ENCODE results near the gene GRHL3.

The GRHL3 gene

DNA sequence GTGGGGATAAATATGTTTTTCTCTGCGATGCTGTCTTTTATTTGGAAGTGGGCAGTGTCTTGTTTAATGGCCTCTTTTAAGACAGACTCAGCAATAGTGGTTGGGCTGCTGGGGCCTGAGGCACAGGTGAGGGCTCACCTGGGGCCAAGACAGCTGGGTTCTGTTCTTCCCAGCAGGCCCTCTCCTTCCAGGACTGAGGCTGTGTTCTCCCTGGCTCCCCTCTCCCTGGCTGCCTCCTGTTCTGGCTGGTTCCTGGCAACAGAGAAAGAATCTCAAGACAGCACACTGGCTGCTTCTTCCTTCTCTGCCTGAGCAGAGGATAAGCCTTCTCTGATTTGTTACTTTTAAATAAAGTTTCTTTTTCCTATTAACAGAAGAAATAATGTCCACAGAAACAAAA, 7.4 kb upstream of the GRHL3 start:
- no peak overlapping the region for H3K9ac ChIP-seq (ENCODE audit: low read length in 5 of 5)
- no peaks in the 10 kb centered on the region for H3K36me3 ChIP-seq (ENCODE audit: control insufficient read depth in 5 of 5, insufficient read depth in 5 of 5, low read length in 5 of 5)
- H3K4me1 ChIP-seq (ENCODE audit: control insufficient read depth in 5 of 5, insufficient read depth in 5 of 5, low read length in 5 of 5), result no peaks in the 10 kb centered on the region
- H3K9me3 ChIP-seq (ENCODE audit: control insufficient read depth in 5 of 5, low read length in 5 of 5), result no peaks in the 10 kb centered on the region
- no peak overlapping the region for H3K27ac ChIP-seq (ENCODE audit: low read depth, low read length)
- no peak overlapping the region for H3K4me3 ChIP-seq (ENCODE audit: low read depth in 1 of 5, low read length in 5 of 5)
- peaks cover 0 to 9% (median 3%) of the 10 kb centered on the region in 5 donors for H3K27me3 ChIP-seq (ENCODE audit: control insufficient read depth in 5 of 5, insufficient read depth in 4 of 5, low read length in 5 of 5)

GRCh38 chr1:24315391-24315790, 3.8 kb upstream of the GRHL3 start:
- H3K27me3 ChIP-seq (ENCODE audit: control insufficient read depth in 5 of 5, insufficient read depth in 4 of 5, low read length in 5 of 5), result peaks cover 10 to 25% (median 17%) of the 10 kb centered on the region in 5 donors
- H3K9ac ChIP-seq (ENCODE audit: low read length in 5 of 5), result no peak overlapping the region

DNA sequence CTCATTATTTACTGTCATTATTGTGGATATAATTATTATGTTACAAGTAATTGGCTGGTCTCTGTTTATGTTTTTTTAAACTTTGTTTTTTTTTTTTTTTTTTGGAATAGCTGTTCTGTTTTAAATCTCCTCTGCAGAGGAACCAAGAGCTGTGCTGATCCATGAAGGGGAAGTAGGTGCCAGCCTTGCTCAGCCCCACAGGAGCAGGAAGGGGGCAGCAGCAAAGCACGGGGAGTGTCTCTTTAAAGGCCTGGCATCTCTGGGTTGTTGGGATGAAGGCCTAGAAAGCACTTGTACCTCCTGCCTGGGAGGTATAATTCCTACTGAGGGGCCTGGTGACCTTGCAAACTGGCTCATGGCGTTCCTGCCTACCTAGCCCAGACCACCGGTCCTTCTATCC, 2.5 kb upstream of the GRHL3 start:
- H3K27ac ChIP-seq (ENCODE audit: low read depth, low read length), result no peak overlapping the region
- peaks cover 10 to 28% (median 17%) of the 10 kb centered on the region in 5 donors for H3K27me3 ChIP-seq (ENCODE audit: control insufficient read depth in 5 of 5, insufficient read depth in 4 of 5, low read length in 5 of 5)
- H3K36me3 ChIP-seq (ENCODE audit: control insufficient read depth in 5 of 5, insufficient read depth in 5 of 5, low read length in 5 of 5), result no peaks in the 10 kb centered on the region
- H3K9me3 ChIP-seq (ENCODE audit: control insufficient read depth in 5 of 5, low read length in 5 of 5), result no peaks in the 10 kb centered on the region
- H3K4me3 ChIP-seq (ENCODE audit: low read depth in 1 of 5, low read length in 5 of 5), result no peak overlapping the region
- no peak overlapping the region for H3K9ac ChIP-seq (ENCODE audit: low read length in 5 of 5)
- H3K4me1 ChIP-seq (ENCODE audit: control insufficient read depth in 5 of 5, insufficient read depth in 5 of 5, low read length in 5 of 5), result peaks cover 0 to 14% (median 12%) of the 10 kb centered on the region in 5 donors

More at GRCh38 chr1:24315391-24315790, 3.8 kb upstream of the GRHL3 start:
- Histone ChIP-seq H3K9me3 (ENCODE audit: control insufficient read depth in 5 of 5, low read length in 5 of 5) (no peaks in the 10 kb centered on the region), H3K36me3 (ENCODE audit: control insufficient read depth in 5 of 5, insufficient read depth in 5 of 5, low read length in 5 of 5) (no peaks in the 10 kb centered on the region), H3K4me3 (ENCODE audit: low read depth in 1 of 5, low read length in 5 of 5) (no peak overlapping the region), H3K4me1 (ENCODE audit: control insufficient read depth in 5 of 5, insufficient read depth in 5 of 5, low read length in 5 of 5) (peaks cover 0 to 9% (median 6%) of the 10 kb centered on the region in 5 donors), H3K27ac (ENCODE audit: low read depth, low read length) (no peak overlapping the region)

DNA sequence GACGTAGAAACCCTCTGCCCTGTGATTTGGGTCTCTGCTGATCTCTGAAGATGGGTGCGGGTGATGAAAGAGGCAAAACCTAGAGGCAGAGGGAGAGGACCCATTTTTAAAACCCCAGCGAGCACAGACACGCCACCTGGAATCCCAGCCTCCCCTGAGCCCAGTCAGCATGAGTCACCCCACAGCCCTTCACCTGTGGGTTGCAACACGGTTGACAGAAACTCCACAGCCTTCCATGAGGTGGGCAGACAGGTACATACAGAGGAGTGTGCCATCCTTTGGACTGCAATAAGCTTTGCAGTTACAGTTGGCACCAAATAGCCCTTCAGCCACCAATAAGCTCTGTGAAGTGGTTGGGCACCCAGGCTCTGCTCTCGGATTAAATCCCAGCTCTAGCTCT, 2.1 kb upstream of the GRHL3 start:
- Histone ChIP-seq H3K27me3 (ENCODE audit: control insufficient read depth in 5 of 5, insufficient read depth in 4 of 5, low read length in 5 of 5) (peaks cover 10 to 28% (median 17%) of the 10 kb centered on the region in 5 donors), H3K4me1 (ENCODE audit: control insufficient read depth in 5 of 5, insufficient read depth in 5 of 5, low read length in 5 of 5) (peaks cover 0 to 18% (median 17%) of the 10 kb centered on the region in 5 donors), H3K9ac (ENCODE audit: low read length in 5 of 5) (no peak overlapping the region), H3K27ac (ENCODE audit: low read depth, low read length) (no peak overlapping the region), H3K9me3 (ENCODE audit: control insufficient read depth in 5 of 5, low read length in 5 of 5) (no peaks in the 10 kb centered on the region), H3K4me3 (ENCODE audit: low read depth in 1 of 5, low read length in 5 of 5) (no peak overlapping the region), H3K36me3 (ENCODE audit: control insufficient read depth in 5 of 5, insufficient read depth in 5 of 5, low read length in 5 of 5) (no peaks in the 10 kb centered on the region)

GRCh38 chr1:24317956-24318614, 1.1 kb upstream of the GRHL3 start:
- Histone ChIP-seq H3K9me3 (ENCODE audit: control insufficient read depth in 5 of 5, low read length in 5 of 5) (no peaks in the 10 kb centered on the region), H3K27ac (ENCODE audit: low read depth, low read length) (no peak overlapping the region), H3K9ac (ENCODE audit: low read length in 5 of 5) (no peak overlapping the region), H3K4me1 (ENCODE audit: control insufficient read depth in 5 of 5, insufficient read depth in 5 of 5, low read length in 5 of 5) (peaks cover 0 to 27% (median 21%) of the 10 kb centered on the region in 5 donors), H3K27me3 (ENCODE audit: control insufficient read depth in 5 of 5, insufficient read depth in 4 of 5, low read length in 5 of 5) (peaks cover 10 to 28% (median 17%) of the 10 kb centered on the region in 5 donors), H3K36me3 (ENCODE audit: control insufficient read depth in 5 of 5, insufficient read depth in 5 of 5, low read length in 5 of 5) (no peaks in the 10 kb centered on the region), H3K4me3 (ENCODE audit: low read depth in 1 of 5, low read length in 5 of 5) (no peak overlapping the region)

DNA sequence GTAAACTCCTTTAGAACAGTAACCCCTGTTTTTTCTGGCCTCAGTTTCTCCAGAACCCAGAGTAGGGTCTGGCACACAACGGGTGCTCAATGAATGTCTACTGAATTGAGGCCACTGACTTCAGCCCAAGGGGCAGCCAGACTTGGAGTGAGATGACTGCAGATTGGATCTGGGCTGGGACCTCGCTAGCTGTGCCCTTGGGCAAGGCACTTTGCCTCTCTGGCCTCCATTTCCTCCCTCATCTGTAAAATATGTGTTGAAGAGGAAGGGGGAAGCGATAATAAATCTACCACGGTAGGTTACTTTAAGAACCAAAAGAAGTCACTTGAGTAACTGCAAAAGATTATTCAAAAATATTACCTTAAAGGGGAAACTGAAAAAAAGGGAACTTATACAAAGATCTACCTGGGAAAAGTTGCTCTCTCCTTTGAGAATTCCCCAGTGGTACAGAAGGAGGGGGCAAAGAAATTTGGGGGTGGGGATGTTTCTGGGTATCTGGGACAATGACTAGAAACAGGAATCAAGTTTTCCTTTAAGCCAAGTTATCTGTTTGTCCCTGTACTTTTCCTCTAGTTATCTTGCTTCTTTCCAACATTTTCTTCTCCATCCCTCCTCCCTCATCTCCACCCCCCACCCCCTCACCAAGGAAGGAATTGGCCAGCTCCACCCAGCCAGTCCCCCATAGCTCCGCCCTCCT, 394 bp upstream of the GRHL3 start:
- Histone ChIP-seq H3K9ac (ENCODE audit: low read length in 5 of 5) (no peak overlapping the region), H3K27ac (ENCODE audit: low read depth, low read length) (no peak overlapping the region), H3K27me3 (ENCODE audit: control insufficient read depth in 5 of 5, insufficient read depth in 4 of 5, low read length in 5 of 5) (peaks cover 10 to 28% (median 17%) of the 10 kb centered on the region in 5 donors), H3K9me3 (ENCODE audit: control insufficient read depth in 5 of 5, low read length in 5 of 5) (no peaks in the 10 kb centered on the region), H3K4me1 (ENCODE audit: control insufficient read depth in 5 of 5, insufficient read depth in 5 of 5, low read length in 5 of 5) (peaks cover 0 to 27% (median 21%) of the 10 kb centered on the region in 5 donors), H3K36me3 (ENCODE audit: control insufficient read depth in 5 of 5, insufficient read depth in 5 of 5, low read length in 5 of 5) (no peaks in the 10 kb centered on the region), H3K4me3 (ENCODE audit: low read depth in 1 of 5, low read length in 5 of 5) (no peak overlapping the region)

- Histone ChIP-seq H3K4me3 (ENCODE audit: low read depth in 1 of 5, low read length in 5 of 5) (no peak overlapping the region), H3K36me3 (ENCODE audit: control insufficient read depth in 5 of 5, insufficient read depth in 5 of 5, low read length in 5 of 5) (no peaks in the 10 kb centered on the region), H3K27ac (ENCODE audit: low read depth, low read length) (no peak overlapping the region), H3K9me3 (ENCODE audit: control insufficient read depth in 5 of 5, low read length in 5 of 5) (no peaks in the 10 kb centered on the region), H3K9ac (ENCODE audit: low read length in 5 of 5) (no peak overlapping the region), H3K27me3 (ENCODE audit: control insufficient read depth in 5 of 5, insufficient read depth in 4 of 5, low read length in 5 of 5) (peaks cover 10 to 28% (median 17%) of the 10 kb centered on the region in 5 donors), H3K4me1 (ENCODE audit: control insufficient read depth in 5 of 5, insufficient read depth in 5 of 5, low read length in 5 of 5) (peaks cover 0 to 27% (median 21%) of the 10 kb centered on the region in 5 donors)
Observed at GRCh38 chr1:24319962-24320361, 805 bp downstream of the GRHL3 start.

DNA sequence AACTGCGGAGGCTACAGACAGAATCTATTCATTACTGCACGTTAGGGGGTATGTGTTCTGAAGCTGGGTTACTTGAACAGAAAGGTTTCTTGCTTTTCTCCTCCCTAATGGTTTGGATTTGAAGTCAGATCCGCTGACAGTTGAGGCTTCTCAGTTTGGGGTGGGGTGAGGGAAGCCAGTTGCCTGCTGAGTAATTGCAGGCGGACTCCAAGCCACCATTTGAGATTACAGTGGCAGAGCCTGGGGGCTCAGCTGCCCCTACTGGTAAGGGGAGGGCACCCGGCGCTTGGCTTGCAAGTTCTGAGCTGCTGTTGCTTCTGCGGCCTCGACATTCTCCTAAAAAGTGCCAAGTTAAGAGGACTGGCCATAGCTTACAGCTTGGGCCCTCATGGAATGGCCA, 2.0 kb downstream of the GRHL3 start:
- H3K9ac ChIP-seq (ENCODE audit: low read length in 5 of 5), result peak overlapping the region in 1 of 5 donors; percentile 30
- no peaks in the 10 kb centered on the region for H3K36me3 ChIP-seq (ENCODE audit: control insufficient read depth in 5 of 5, insufficient read depth in 5 of 5, low read length in 5 of 5)
- peaks cover 0 to 27% (median 21%) of the 10 kb centered on the region in 5 donors for H3K4me1 ChIP-seq (ENCODE audit: control insufficient read depth in 5 of 5, insufficient read depth in 5 of 5, low read length in 5 of 5)
- no peaks in the 10 kb centered on the region for H3K9me3 ChIP-seq (ENCODE audit: control insufficient read depth in 5 of 5, low read length in 5 of 5)
- H3K27ac ChIP-seq (ENCODE audit: low read depth, low read length), result no peak overlapping the region
- H3K27me3 ChIP-seq (ENCODE audit: control insufficient read depth in 5 of 5, insufficient read depth in 4 of 5, low read length in 5 of 5), result peaks cover 10 to 31% (median 15%) of the 10 kb centered on the region in 5 donors
- H3K4me3 ChIP-seq (ENCODE audit: low read depth in 1 of 5, low read length in 5 of 5), result peak overlapping the region in 4 of 5 donors; percentile 63 to 76 (median 69)

DNA sequence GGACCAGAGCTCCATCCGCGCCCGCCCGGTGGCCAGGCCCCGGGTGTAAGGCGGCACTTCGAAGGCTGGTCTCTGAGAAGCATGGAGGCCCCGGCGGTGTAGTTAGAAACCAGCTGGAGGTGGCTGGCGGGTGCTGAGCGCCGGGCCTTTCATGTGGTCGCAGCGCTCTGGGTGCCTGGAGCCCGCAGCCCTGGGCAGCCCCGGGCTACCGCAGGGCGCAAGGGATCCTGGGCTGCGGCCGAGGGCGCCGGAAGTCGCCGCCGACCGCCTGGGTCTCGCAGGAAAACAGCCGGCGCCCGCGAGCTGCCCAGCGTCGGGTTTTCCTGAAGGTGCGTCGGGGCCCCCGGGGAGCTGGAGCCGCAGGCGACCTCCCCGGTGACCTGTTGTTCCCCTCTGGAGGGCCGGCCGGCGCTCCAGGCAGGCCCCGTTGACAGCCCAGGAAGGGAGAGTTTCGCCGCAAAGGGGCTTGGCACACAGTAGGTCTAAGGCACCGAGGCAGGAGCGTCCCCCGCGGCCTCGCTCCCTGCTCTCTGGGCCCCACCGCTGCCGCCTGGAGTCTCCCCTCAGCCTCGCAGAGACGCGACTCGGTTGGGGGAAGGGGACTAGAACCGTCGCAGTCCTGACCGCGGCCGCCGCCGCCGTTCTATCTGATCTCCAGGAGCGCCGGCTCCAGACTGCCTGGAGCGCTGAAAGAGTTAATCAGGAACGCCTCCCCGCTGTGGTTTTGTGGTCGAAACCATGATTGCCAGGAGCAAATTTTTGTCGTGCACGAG, 2.7 kb downstream of the GRHL3 start:
- peak overlapping the region; percentile 60 to 76 (median 67) for H3K4me3 ChIP-seq (ENCODE audit: low read depth in 1 of 5, low read length in 5 of 5)
- no peaks in the 10 kb centered on the region for H3K9me3 ChIP-seq (ENCODE audit: control insufficient read depth in 5 of 5, low read length in 5 of 5)
- no peaks in the 10 kb centered on the region for H3K36me3 ChIP-seq (ENCODE audit: control insufficient read depth in 5 of 5, insufficient read depth in 5 of 5, low read length in 5 of 5)
- peaks cover 0 to 27% (median 21%) of the 10 kb centered on the region in 5 donors for H3K4me1 ChIP-seq (ENCODE audit: control insufficient read depth in 5 of 5, insufficient read depth in 5 of 5, low read length in 5 of 5)
- no peak overlapping the region for H3K27ac ChIP-seq (ENCODE audit: low read depth, low read length)
- H3K9ac ChIP-seq (ENCODE audit: low read length in 5 of 5), result peak overlapping the region in 4 of 5 donors; percentile 58 to 84 (median 69)
- H3K27me3 ChIP-seq (ENCODE audit: control insufficient read depth in 5 of 5, insufficient read depth in 4 of 5, low read length in 5 of 5), result peaks cover 10 to 28% (median 13%) of the 10 kb centered on the region in 5 donors
